Measurements from ENCODE around the gene CEACAM16. TPM values are rescaled to one million over a fixed set of nuclear protein-coding genes. Genes with fewer than 3 reads are reported as not detected.

The CEACAM16 gene
- total and polyA plus RNA-seq, 9 donors: 0.31 to 0.84 (median 0.58) TPM

DNA sequence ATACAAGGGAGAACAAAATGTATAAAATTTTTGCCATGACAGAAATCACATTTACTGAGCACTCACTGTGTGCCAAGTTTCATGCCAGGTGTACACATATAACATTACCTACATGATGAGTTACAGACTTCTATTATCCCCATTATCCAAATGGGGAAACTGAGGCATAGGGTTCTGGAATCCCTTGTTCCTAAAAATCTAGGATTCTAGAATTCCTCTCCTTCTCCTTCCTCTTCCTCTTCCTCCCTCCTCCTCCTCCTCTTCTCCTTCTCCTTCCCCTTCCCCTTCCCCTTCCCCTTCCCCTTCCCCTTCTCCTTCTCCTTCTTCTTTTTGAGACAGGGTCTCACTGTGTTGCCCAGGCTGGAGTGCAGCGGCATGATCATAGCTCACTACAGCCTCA is 35.4 kb downstream of the CEACAM16 start:
- H3K4me1 ChIP-seq (ENCODE audit: control insufficient read depth, insufficient read depth, low read length): peaks cover 3% of the 10 kb centered on the region
- WGBS (ENCODE audit: insufficient coverage): 100% methylated on average over 1 of the region's 1 CpG
- H3K27me3 ChIP-seq (ENCODE audit: control insufficient read depth, insufficient read depth, low read length): peaks cover 3% of the 10 kb centered on the region
- H3K4me3 ChIP-seq (ENCODE audit: low read length): no peak overlapping the region
- H3K9me3 ChIP-seq (replicated peaks; ENCODE audit: control insufficient read depth, low read depth, low read length): no peaks in the 10 kb centered on the region
- H3K27ac ChIP-seq (ENCODE audit: low read length): no peak overlapping the region
- DNase-seq: no peak
- H3K36me3 ChIP-seq (ENCODE audit: control insufficient read depth, insufficient read depth, low read length): no peaks in the 10 kb centered on the region

GRCh38 chr19:44735011-44735410 is 36.1 kb downstream of the CEACAM16 start:
- no peak overlapping the region for H3K27ac ChIP-seq (ENCODE audit: low read length)
- DNase-seq: no peak
- WGBS (ENCODE audit: insufficient coverage): 79% methylated on average over 2 of the region's 5 CpGs
- no peaks in the 10 kb centered on the region for H3K9me3 ChIP-seq (replicated peaks; ENCODE audit: control insufficient read depth, low read depth, low read length)
- H3K4me3 ChIP-seq (ENCODE audit: low read length): no peak overlapping the region
- no peaks in the 10 kb centered on the region for H3K36me3 ChIP-seq (ENCODE audit: control insufficient read depth, insufficient read depth, low read length)
- peaks cover 3% of the 10 kb centered on the region for H3K27me3 ChIP-seq (ENCODE audit: control insufficient read depth, insufficient read depth, low read length)
- peaks cover 3% of the 10 kb centered on the region for H3K4me1 ChIP-seq (ENCODE audit: control insufficient read depth, insufficient read depth, low read length)

DNA sequence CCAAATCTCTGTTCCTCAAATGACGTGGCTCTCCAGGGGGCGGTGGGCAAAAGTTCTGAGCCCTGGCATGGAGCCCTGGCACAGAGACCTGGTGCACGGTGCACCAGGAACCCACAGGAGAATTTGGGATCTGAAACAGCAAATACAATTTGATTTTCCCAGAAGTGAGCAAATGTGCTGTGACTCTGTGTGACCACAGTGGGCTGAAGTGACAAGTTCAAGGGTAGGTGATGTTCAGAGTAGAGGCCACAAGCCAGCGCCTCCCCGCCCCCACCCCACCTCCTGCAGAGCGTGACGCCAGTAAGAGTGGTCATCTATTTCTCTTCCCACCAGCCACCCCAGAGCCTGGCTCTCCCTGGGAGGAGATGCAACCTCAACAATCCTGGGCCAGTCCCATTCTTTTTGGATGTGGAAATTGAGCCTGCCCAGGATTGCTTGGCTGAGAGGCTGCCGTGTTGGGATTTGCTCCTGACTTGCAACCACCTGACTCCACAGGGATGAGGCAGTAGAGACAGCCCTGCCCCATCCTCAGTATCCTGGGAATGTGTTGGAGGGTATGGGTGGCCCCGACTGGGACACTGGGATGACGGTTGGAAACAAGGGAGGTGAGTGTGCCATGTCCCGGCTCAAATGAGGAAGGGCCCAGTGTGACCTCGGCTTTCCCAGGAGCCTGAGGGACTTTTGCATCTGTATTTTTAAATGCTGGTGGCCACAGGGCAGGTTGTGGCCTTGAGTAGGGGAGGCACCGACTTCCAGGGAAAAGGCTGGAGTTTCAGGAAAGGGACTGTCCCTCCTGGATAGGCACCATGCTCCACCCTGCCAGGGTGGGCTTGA is 38.5 kb downstream of the CEACAM16 start:
- 47% methylated on average over 8 of the region's 13 CpGs for WGBS (ENCODE audit: insufficient coverage)
- H3K9me3 ChIP-seq (replicated peaks; ENCODE audit: control insufficient read depth, low read depth, low read length): no peaks in the 10 kb centered on the region
- no peaks in the 10 kb centered on the region for H3K27me3 ChIP-seq (ENCODE audit: control insufficient read depth, insufficient read depth, low read length)
- H3K4me1 ChIP-seq (ENCODE audit: control insufficient read depth, insufficient read depth, low read length): peaks cover 23% of the 10 kb centered on the region
- H3K36me3 ChIP-seq (ENCODE audit: control insufficient read depth, insufficient read depth, low read length): no peaks in the 10 kb centered on the region
- H3K27ac ChIP-seq (ENCODE audit: low read length): no peak overlapping the region
- H3K4me3 ChIP-seq (ENCODE audit: low read length): no peak overlapping the region
- DNase-seq: no peak

GRCh38 chr19:44738136-44738535 is 39.2 kb downstream of the CEACAM16 start:
- WGBS (ENCODE audit: insufficient coverage): no CpG with 5 or more reads among the region's 2 CpGs
- Histone ChIP-seq H3K36me3 (ENCODE audit: control insufficient read depth, insufficient read depth, low read length) (no peaks in the 10 kb centered on the region), H3K4me1 (ENCODE audit: control insufficient read depth, insufficient read depth, low read length) (peaks cover 29% of the 10 kb centered on the region), H3K9me3 (replicated peaks; ENCODE audit: control insufficient read depth, low read depth, low read length) (no peaks in the 10 kb centered on the region), H3K4me3 (ENCODE audit: low read length) (no peak overlapping the region), H3K27me3 (ENCODE audit: control insufficient read depth, insufficient read depth, low read length) (no peaks in the 10 kb centered on the region), H3K27ac (ENCODE audit: low read length) (no peak overlapping the region)
- no peak for DNase-seq

DNA sequence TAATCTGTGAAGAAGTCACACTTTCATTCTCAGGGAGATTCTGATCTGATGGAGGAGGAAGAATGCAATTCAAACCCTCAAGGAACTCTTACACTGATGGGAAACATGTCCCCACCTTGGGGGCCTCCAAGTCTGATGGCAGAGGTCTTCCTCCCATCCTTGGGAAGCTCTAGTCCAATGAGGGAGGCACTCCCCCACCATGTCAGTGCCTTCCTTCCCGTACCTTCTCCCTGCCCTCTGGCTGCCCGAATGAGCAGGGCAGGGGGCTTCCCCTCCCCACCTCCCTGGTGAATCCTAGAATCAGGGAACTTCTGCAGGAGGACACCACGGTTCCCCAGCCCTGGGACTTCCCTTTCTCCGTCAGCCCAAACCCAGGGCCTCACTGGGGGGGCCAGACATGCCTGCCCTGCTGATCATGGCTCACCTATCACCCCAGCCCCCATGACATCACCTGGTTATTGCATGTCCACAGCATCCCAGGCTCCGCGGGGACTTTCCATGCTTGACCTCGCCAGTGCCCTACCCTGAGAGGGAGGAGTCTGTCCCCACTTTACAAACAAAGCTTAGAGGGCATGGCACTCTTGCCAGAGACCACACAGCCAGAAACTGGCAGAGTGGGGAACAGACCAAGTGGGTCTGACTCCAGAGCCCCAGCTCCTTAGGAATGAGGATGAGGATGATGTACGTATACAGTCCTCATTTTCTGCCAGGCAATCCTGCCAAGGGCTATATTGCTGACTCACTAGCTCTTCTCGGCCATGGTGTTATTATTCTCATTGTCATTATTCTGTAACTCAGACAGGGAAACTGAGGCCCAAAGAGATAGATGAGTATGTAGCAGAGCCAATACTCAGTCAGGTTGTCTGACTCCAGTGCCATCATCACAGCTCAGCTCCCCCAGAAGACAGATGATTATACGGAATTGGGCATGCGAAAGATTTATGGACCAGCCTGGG is 39.9 kb downstream of the CEACAM16 start:
- Histone ChIP-seq H3K9me3 (replicated peaks; ENCODE audit: control insufficient read depth, low read depth, low read length) (no peaks in the 10 kb centered on the region), H3K4me3 (ENCODE audit: low read length) (no peak overlapping the region), H3K27me3 (ENCODE audit: control insufficient read depth, insufficient read depth, low read length) (no peaks in the 10 kb centered on the region), H3K36me3 (ENCODE audit: control insufficient read depth, insufficient read depth, low read length) (no peaks in the 10 kb centered on the region), H3K27ac (ENCODE audit: low read length) (no peak overlapping the region), H3K4me1 (ENCODE audit: control insufficient read depth, insufficient read depth, low read length) (peaks cover 29% of the 10 kb centered on the region)
- DNase-seq: no peak
- WGBS (ENCODE audit: insufficient coverage): 56% methylated on average over 3 of the region's 11 CpGs

- no peak overlapping the region for H3K4me3 ChIP-seq (ENCODE audit: low read length)
- no peaks in the 10 kb centered on the region for H3K9me3 ChIP-seq (replicated peaks; ENCODE audit: control insufficient read depth, low read depth, low read length)
- H3K4me1 ChIP-seq (ENCODE audit: control insufficient read depth, insufficient read depth, low read length): peaks cover 40% of the 10 kb centered on the region
- DNase-seq: no peak
- H3K36me3 ChIP-seq (ENCODE audit: control insufficient read depth, insufficient read depth, low read length): no peaks in the 10 kb centered on the region
- no peak overlapping the region for H3K27ac ChIP-seq (ENCODE audit: low read length)
- 10% methylated on average over 1 of the region's 3 CpGs for WGBS (ENCODE audit: insufficient coverage)
- no peaks in the 10 kb centered on the region for H3K27me3 ChIP-seq (ENCODE audit: control insufficient read depth, insufficient read depth, low read length)
Observed at GRCh38 chr19:44740351-44740824, 41.4 kb downstream of the CEACAM16 start.

- peak; percentile 62 for DNase-seq
- 52% methylated on average over 2 of the region's 6 CpGs for WGBS (ENCODE audit: insufficient coverage)
- no peaks in the 10 kb centered on the region for H3K27me3 ChIP-seq (ENCODE audit: control insufficient read depth, insufficient read depth, low read length)
- no peak overlapping the region for H3K4me3 ChIP-seq (ENCODE audit: low read length)
- peak overlapping the region; percentile 88 for H3K27ac ChIP-seq (ENCODE audit: low read length)
- H3K36me3 ChIP-seq (ENCODE audit: control insufficient read depth, insufficient read depth, low read length): no peaks in the 10 kb centered on the region
- H3K4me1 ChIP-seq (ENCODE audit: control insufficient read depth, insufficient read depth, low read length): peaks cover 44% of the 10 kb centered on the region
- H3K9me3 ChIP-seq (replicated peaks; ENCODE audit: control insufficient read depth, low read depth, low read length): no peaks in the 10 kb centered on the region
Observed at GRCh38 chr19:44741258-44741731, 42.3 kb downstream of the CEACAM16 start.

DNA sequence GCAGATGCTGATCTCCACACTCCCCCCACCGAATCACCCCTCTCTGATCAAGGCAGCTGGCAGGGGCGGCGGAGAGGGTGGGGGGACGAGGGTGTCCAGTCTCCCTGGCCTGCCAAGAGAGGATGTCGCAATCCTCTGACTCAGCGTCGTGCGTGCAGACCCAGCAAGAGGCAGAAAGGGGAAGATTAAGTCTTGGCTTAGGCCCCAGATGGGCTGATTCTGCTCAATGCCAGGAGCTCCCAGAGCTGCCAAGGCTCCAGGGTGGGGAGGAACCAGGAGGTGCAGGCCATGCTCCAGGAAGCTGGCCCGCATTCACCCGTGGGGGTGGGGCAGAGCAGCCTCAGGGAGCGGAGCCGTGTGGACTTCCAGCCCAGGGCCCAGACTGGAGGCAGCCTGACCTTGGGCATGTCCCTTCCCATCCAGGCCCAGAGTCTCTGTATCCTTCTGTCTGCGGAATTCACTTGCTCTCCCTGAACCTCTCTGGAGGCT is 42.9 kb downstream of the CEACAM16 start:
- Histone ChIP-seq H3K9me3 (replicated peaks; ENCODE audit: control insufficient read depth, low read depth, low read length) (no peaks in the 10 kb centered on the region), H3K27ac (ENCODE audit: low read length) (peak overlapping the region; percentile 88), H3K36me3 (ENCODE audit: control insufficient read depth, insufficient read depth, low read length) (no peaks in the 10 kb centered on the region), H3K27me3 (ENCODE audit: control insufficient read depth, insufficient read depth, low read length) (no peaks in the 10 kb centered on the region), H3K4me3 (ENCODE audit: low read length) (no peak overlapping the region), H3K4me1 (ENCODE audit: control insufficient read depth, insufficient read depth, low read length) (peaks cover 46% of the 10 kb centered on the region)
- DNase-seq: peak; percentile 99
- 8% methylated on average over 9 of the region's 13 CpGs for WGBS (ENCODE audit: insufficient coverage)

DNA sequence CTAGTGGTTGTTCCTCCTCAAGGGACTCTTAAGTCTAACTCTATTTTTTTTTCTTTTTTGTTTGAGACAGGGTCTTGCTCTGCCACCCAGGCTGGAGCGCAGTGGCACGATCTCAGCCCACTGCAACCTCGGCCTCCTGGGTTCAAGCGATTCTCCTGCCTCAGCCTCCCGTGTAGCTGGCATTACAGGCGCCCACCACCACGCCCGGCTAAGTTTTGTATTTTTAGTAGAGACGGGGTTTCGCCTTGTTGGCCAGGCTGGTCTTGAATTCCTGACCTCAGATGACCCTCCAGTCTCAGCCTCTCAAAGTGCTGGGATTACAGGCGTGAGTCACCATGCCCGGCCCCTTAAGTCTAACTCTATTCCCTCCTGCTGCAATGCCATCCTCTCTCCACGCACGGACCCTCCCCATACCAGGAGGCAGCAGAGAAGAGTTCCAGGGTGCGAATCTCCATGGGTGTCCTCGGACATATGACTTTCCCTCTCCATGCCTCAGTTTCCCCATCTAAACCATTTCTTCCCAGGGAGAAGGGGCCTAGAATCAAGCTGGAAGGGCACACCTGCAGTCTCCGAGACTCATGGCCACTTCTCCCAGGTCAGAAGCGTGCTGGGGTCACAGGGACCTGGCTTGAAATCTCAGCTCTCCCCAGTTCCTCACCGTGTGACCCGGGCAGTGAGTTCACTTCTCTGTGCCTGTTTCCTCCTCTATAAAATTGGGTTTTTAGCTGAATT is 43.5 kb downstream of the CEACAM16 start:
- DNase-seq: no peak
- no peaks in the 10 kb centered on the region for H3K36me3 ChIP-seq (ENCODE audit: control insufficient read depth, insufficient read depth, low read length)
- H3K27me3 ChIP-seq (ENCODE audit: control insufficient read depth, insufficient read depth, low read length): no peaks in the 10 kb centered on the region
- no peak overlapping the region for H3K4me3 ChIP-seq (ENCODE audit: low read length)
- H3K9me3 ChIP-seq (replicated peaks; ENCODE audit: control insufficient read depth, low read depth, low read length): no peaks in the 10 kb centered on the region
- peaks cover 51% of the 10 kb centered on the region for H3K4me1 ChIP-seq (ENCODE audit: control insufficient read depth, insufficient read depth, low read length)
- peak overlapping the region; percentile 88 for H3K27ac ChIP-seq (ENCODE audit: low read length)
- 83% methylated on average over 13 of the region's 20 CpGs for WGBS (ENCODE audit: insufficient coverage)

All from muscle of leg (tissue), 11 donors.